NCI-H2107 treated with DMSO at 0.1 percent for 48 hours (cell line): ENCODE data around the gene ATXN7.

ENCODE experiments used
- DNase-seq: peaks from one replicate; lab custom pipeline; 2025; ENCODE audit not compliant: unreplicated experiment; lab: John Stamatoyannopoulos, UW

ATXN7 gene

DNA sequence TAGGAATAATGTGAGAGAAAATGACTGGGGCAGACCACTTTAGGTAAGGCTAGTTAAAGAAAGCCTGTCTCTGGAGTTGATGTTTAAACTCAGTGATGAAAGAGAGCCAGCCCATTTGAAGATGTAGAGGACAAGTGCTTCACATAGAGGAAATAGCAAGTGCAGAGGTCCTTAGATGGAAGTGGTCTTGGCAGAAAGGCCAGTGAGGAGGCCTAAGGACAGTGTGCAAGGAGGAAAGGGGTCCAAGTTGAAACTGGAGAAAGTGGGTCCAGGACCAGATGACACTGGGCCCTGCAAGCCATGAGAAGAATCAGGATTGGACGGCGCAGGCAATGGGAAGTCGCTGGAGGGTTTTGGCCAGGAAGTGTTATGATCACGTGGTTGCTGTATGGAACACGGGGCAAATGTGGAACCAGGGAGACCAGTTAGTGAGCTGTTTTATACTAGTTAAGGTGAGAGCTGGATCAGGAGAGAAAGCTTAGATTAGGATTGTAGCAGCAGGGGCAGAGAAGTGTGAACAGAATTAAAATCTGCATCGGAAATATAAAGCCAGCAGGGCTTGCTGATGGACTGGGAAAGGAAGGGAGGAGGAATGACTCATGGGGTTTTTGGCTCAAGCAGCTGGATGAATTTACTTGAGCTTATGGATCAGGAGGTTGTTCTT lies 96.5 kb downstream of the ATXN7 start:
- DNase-seq, result no peak

GRCh38 chr3:63961891-63962290 lies 98.2 kb downstream of the ATXN7 start:
- peak; percentile 50 for DNase-seq

- peak; percentile 8 for DNase-seq
These were observed 99.8 kb downstream of the ATXN7 start for GRCh38 chr3:63963496-63963895.

DNA sequence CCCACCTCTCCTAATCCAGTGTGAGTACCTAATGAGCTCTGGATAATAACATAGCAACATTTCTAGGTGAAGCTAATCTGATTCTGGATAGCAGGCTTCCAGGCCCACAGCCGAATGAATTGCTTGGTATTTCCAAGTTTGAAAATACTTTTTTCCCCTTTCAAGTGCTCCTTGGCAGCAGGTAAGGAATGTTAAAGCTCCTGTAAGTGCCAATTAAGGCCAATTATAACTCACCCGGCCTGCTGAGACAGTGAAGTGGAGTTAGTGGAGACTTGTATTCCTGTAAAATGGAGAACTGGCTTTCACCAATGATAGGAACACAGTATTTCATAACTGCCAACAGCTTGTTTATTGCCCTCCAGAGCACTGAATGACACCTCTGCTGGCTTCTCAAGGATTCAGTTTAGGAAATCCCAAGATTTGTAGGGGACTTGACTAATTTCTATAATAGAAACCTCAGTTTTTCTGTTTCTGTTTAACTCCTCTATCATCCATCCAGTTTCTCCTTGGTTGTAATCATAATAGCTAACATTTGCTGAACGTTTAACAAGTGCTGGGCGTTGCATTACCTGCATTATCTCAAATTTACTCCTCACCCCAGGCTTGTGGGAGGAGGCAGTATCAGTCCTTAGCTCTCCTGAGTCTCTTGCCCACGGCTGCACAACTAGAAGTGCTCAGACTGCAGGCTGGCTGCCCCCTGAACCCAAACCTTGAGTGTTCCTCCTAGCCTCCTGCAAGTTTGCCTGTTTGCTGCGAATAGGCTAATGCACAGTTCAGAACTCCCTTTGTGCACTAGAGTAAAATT lies 101.2 kb downstream of the ATXN7 start:
- DNase-seq, result no peak

- DNase-seq, result no peak
These were observed 102.3 kb downstream of the ATXN7 start for GRCh38 chr3:63966007-63966406.

GRCh38 chr3:63966871-63967270 lies 103.2 kb downstream of the ATXN7 start:
- DNase-seq, result no peak

DNA sequence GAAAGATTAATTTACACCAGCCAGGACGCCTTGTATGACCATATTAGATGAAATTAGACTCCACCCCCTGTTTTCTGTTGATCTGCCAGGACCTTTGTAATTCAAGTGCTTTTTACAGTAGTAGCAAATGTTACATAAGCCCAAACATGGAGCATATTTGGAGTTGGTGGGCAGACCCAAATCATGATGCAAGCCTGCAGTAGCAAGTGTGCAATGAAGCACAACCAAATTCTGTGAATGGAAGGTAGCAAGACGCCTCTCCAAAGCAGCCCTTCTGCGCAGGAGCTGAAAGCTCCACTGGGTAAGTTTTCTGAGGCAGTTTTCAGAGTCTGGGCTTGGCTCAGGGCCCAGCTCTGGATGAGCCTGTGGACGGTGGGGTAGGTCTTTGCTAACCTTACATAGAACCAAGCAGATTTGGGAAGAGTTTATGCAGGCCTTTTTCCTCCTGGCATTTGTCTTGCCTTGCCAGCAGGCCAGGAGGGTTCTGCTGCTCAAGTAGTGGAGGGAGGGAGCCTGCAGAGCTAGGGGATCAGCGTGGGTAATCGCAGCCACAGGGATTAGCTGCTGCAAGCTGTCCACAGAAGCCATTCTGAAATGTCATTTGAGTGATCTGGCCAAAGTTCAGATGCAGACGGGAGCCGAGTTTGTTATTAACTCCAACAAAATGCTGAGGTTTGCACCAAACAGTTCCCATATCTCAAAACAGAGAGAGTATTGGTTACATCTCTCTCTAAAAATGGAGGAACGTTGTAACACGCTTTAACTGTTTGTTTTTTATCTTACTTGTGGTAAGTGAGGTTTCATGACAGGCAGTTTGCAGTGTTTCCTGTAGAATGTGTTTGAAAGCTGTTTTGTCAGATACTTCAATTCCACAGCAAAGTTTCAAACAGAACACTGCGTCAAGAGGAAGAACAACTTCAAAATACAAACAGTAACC lies 104.3 kb downstream of the ATXN7 start:
- peak; percentile 76 for DNase-seq

GRCh38 chr3:63968612-63969350 lies 105.1 kb downstream of the ATXN7 start:
- DNase-seq, result no peak

- no peak for DNase-seq
These were observed 106.2 kb downstream of the ATXN7 start for GRCh38 chr3:63969876-63970275.

DNA sequence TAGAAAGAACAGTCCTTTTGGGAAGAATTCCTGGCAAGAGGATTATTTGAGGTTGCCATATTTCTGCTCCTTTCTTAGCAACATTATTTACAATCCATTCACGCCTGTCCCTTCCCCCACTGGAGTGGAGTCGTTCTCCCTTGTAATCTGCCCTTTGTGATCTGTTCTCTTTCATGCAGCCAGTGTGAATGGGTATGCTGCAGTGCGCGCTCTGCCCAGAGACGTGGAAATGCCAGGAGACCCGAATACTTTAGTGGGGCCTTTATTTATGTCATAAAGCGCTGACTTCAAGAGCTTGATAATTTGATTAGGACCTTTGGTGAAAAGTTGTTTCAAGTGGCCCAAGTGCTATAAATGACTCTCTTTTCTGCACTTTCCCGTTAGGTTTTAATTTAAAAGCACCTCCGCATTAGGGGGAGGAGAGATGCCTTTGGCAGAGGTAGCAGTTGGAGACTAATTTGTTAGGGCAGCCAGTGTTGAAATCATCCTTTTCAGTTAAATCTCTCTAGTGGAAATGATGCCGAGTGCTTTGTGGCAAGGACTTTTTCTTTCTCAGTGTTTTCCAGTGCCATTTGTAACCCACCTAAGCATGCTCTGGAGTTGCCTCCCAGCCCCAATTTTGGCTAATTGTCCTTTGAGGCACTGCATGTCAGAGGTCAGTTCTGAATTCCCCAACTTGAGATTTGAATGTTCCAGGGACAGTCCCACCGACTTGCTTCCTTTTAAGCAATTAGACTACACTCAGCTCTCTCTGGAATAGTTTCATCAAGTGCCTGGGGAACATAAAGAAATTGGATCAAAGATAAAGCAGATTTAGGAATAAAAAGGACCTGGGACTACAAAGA lies 107.2 kb downstream of the ATXN7 start:
- DNase-seq, result no peak

GRCh38 chr3:63972196-63972595 lies 108.5 kb downstream of the ATXN7 start:
- DNase-seq, result no peak

DNA sequence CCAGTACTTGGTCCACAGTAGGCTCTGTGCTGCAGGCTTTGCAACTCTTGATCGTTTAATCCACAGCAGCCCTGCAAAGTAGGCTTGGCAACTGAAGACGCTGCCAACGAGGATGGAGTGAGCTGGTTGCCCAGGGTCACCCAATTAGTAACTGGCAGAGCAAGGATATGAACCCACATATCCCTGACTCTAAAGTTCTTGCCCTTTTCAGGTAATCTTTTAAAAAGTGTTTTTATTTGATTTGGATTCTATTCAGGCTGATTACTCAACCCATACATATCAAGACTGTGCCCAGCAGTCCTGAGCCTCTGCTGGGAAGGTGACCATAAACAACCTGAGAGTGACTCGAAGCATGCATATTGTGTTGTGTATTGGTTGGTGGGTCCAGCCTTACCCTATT lies 109.3 kb downstream of the ATXN7 start:
- no peak for DNase-seq

DNA sequence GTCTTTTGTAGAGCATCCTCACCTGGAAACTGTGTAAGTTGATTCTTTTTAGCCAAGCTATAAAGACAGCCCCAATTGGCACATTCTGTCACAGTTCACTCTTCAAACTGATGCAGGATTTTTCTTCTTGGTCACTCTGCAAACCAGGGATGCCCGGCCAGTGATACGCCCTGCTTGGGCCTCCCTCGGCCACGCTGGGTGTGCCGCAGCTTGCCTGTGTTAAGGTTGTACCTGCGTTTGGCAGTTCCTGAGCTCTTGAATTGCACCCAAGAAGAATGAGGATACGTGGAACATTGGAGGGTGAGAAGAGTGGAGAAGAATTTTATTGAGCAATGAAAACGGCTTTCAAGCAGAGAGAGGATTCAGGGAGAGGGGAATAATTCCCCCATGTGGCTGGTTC lies 109.7 kb downstream of the ATXN7 start:
- DNase-seq, result no peak

DNA sequence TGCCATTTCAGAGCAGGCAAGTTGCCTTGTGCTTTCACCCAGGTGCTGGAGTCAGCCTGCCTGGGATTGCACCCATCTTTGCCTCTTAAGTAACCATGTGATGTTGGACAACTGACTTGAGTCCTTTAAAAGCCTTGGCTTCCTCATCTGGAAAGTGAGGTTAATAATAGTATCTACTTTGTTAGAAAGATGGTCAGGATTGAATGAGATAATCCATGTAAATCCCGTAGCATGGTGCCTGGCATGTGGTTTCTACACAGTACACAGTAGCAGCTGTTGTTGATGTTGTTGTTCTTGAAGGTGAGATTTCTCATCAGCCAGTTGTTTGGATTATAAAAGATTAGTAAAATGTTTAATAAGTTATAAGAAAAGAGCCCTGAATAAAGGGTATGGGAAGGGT lies 110.8 kb downstream of the ATXN7 start:
- DNase-seq, result no peak

GRCh38 chr3:63975723-63976122 lies 112.1 kb downstream of the ATXN7 start:
- no peak for DNase-seq

DNA sequence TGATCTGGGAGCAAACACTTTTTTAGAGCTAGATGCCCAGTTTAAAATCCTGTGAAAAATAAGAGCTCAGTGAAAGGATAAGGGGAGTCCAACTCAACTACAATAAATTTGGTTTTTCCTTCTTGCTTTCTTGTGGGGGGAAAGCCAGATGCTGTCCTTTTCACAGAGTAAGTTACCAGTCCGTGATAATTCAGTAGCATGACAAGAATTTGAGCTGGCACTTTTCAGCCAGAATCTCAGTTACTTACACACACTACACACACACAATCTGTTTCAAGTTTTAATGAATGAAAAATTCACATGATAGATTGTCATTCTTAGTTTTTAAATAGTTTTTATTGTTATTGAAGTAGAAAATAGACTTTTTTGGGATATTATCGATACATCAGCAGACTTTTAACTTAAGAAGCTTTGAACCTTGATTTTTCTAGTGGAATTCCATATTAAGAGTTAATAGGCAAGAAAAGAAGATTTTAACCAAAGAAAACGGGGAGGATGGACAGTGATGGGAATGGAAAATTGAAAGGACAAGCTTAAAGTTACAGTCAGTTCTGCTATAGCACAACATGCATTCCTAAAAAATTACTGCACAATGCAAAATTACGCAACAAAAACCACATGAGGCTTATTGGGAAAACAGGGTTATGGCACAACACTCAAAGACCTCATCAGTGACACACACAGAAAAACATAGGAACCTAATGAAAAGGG lies 112.6 kb downstream of the ATXN7 start:
- no peak for DNase-seq

- DNase-seq, result no peak
These were observed 113.2 kb downstream of the ATXN7 start for GRCh38 chr3:63976872-63977200.

GRCh38 chr3:63977893-63978292 lies 114.2 kb downstream of the ATXN7 start:
- no peak for DNase-seq

DNA sequence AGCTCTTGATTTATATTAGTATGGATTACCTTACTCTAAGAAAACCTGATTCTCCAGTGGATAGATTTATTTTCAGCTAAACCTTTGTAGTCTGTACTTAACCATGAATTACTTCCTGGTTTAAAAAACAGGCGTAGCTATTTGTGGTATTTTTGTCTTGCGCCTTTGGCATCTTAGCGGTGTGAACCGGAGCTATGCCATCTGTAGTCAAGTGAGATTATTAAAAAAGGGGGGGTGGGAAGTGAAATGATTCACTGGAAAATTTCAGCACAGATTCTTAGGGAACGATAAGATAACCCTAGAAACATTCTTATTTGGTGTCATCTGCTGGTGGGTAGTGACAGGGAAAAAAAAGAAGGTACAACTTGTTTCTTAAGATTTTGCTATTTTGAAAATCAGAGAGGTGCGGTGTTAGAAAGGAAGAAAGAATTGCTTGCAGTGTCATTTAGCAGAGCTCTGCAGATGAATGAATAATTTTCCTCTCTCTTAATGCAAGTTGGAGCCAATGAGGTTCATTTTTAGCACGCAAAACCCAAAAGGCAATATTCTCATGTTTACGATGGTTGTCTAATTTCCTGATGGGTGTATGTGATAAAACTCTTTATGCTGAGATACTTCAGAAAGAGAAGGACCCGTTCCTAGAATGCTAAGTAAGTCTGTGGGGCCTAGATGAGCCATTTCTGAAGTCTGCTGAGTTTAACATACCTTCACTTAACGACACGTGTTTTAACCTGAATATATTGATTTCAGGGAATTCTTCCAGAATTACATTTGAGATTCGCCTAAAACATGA lies 115.6 kb downstream of the ATXN7 start:
- no peak for DNase-seq
